Stimulated activated CD8-positive, alpha-beta memory T cell treated with anti-CD3 and anti-CD28 coated beads, Interleukin-12 subunit alpha, Interleukin-12 subunit beta, amount 100 ng/mL, for 24 hours (primary cell): ENCODE data around the gene IGFBP6.

Experiments
- DNase-seq: peaks from one replicate; pipeline ENCODE4 v3.0.0-alpha.2; 2020; ENCODE audit errors: extremely low read depth

Gene IGFBP6

DNA sequence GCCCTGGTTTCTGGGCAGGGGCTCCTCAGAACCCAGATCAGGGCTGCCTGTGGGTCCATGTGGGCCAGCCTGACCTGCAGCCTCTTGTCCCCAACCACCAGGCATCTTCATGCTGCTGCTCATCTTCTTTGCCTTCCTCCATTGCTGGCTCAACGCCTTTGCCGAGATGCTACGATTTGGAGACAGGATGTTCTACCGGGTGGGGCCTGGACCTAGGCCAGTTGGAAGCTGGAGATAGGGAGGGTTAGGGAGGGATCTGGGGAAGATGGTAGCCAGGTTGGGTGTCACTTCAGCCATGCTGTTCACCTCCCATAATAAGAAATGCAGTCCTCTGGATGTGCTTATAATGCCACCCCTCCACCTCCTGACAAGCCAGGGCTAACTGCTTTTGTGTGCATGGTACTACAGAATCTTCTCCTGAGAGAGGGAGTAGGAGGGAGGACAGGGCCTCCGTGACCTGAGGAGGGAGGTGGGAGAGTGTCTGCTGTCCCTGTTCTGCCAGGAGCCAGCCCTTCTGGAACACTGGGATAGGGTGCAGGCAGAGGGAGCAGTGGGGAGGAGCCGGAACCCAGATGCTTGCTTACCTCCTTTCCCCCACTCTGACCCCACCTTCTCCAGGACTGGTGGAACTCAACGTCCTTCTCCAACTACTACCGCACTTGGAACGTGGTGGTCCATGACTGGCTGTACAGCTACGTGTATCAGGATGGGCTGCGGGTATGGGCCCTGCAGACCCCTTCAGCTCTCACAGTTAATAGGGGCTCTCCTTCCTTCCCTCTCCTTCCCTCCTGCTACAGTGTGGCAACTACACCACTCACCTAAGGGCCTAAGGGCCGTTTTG is 23.4 kb downstream of the IGFBP6 start:
- DNase-seq: no peak

DNA sequence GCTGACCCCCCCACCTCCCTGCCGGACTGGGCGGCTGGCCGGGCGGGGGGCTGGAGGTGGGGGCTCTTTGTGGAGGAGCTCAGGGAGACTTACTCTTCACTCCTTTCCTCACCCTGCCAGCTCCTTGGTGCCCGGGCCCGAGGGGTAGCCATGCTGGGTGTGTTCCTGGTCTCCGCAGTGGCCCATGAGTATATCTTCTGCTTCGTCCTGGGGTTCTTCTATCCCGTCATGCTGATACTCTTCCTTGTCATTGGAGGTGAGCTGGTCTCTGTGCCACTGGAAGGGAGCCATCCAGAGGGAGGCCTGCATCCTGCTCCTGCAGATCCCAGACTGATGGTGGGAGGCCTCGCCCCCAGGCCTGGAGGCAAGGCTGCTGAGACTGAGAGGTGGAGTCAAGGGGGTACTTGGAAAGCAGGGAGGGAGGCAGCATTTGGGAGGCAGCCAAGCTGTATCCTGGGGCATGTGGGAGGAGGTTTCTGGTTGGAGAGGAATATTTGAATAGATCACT is 25.5 kb downstream of the IGFBP6 start:
- no peak for DNase-seq

DNA sequence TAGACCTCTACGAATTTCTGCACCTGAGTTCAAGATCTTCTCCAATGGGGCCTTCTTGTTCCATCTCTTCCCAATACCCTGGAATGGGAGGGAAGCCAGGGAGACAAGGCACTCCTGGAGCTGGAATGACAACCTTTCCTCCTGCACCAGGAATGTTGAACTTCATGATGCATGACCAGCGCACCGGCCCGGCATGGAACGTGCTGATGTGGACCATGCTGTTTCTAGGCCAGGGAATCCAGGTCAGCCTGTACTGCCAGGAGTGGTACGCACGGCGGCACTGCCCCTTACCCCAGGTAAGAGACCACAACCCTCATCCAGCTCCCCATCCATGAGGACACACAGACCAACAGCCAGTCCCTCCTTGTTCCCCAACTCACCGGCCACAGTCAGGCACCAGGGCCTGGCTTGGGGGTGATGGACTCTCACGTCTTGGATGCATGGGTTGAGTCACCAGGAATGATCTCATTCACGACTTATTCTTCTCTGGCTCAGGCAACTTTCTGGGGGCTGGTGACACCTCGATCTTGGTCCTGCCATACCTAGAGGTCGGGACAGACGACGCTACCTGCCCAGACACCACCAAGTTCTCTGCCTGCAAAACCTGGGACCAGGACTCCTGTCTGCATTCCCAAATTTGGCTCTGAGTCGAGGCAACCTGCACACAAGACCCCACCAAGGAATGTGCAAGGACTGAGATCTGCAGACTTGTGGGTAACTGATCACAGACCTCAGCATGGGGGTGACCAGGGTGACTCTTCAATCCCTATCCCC is 26.3 kb downstream of the IGFBP6 start:
- DNase-seq: no peak

- DNase-seq: no peak
Observed at GRCh38 chr12:53124352-53124723, 26.9 kb downstream of the IGFBP6 start.

DNA sequence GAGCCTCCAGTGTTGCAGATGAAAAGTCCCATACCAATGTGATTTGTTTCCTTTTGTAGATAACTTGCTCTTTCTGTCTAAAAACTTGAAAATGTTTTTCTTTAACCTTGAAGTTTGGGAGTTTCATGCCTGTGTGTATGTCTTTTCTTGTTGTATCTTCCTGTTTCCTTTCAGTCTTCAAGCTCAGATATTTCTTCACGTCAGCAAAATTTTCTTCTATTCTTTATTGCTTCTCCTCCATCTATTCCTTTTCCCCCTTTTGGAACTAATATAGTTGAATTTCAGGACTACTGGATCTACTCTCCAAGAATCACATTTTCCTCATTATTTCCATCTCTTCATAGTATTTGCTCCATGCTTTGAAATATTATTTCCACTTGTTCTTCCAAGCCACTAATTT is 29.7 kb downstream of the IGFBP6 start:
- no peak for DNase-seq

DNA sequence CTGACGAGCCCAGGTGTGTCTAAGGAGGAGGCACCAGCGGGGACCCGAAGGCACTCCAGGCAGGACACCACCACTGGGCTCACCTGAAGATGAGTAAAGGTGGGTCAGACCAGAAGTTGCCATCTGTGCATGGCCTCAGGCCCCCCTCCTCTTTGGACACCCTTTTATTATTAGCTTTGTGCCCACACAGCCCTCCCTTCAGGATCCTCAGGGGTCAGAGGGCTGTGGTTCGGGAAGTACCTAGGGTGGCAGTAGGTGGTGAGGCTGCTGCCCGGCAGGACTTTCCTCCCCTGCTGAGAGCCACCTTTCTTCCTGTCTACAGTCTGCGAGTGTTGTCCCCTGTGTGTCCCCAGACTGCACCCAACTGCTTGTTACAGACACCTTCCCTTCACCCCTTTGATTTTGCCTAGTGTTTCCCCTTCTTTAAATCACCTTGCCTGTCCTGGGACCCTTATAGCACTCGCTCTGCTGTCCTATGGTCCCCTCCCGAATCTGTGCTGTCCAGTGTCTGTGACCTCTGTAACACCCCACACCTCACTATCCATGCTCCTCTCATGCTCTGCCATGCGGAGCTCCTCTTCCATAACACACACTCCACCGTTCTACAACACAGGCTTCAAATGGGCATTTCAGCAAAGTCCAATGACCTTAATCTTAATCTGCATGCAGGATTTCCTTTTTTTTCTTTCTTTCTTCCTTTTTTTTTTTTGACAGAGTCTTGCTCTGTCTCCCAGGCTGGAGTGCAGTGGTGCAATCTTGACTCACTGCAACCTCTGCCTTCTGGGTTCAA is 31.5 kb downstream of the IGFBP6 start:
- no peak for DNase-seq

GRCh38 chr12:53131844-53132243 is 34.4 kb downstream of the IGFBP6 start:
- no peak for DNase-seq

GRCh38 chr12:53133722-53134121 is 36.3 kb downstream of the IGFBP6 start:
- DNase-seq: no peak

DNA sequence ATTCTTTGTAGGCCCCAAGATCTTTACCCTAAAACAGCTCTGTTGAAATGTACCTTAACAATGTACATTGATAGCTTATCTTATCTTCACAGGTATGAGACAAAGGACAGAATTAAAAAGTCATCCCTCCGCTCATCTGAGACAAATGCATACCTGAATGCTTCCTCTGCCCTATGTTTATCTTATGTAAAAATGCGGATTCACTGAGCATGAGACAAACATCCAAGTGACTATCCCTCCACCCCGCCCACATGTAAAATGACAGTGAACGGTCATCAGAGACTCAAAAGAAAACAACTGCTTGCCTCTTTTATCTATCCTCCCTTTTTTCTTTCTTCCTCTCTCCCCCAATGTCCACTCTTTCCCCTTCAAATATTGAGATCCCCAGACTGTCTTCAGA is 45.9 kb downstream of the IGFBP6 start:
- no peak for DNase-seq

DNA sequence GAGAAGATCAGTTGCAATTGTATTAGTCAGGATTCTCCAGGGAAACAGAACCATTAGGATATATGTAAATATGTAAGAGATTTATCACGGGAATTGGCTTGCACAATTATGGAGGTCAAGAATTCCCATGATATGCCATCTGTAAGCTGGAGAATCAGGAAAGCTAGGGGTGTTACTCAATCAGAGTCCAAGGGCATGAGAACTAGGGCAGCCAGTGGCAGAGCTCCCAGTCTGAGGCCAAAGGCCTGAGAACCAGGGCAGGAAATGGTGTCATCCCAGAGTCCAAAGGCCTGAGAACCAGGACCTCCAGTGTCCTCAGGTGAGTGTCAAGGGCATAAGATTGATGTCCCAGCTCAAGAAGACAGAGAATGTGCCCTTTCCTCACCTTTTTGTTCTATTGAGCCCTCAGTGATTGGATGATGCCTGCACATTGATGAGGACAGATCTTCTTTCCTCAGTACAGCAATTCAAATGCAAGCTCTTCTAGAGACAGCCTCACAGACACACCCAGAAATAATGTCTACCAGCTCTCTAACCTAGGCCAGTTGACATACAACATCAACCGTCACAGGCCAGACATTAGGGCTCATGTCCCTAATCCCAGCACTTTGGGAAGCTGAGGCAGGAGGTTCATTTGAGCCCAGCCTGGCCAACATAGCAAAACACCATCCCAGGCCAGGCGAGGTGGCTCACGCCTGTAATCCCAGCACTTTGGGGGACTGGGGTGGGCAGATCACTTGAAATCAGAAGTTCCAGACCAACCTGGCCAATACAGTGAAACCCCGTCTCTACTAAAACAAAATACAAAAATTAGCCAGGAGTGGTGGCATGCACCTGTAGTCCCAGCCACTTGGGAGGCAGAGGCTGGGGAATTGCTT is 48.2 kb downstream of the IGFBP6 start:
- DNase-seq: no peak

DNA sequence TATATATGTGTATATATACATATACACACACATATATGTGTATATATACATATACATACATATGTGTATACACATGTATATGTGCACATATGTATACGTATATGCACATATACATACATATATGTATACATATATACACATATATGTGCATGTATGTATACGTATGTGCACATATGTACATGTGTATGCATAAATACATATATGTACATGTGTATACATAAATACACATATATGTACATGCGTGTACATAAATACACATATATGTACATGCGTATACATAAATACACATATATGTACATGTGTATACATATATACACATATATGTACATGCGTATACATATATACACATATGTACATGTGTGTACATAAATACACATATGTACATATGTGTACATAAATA is 49.7 kb downstream of the IGFBP6 start:
- no peak for DNase-seq

DNA sequence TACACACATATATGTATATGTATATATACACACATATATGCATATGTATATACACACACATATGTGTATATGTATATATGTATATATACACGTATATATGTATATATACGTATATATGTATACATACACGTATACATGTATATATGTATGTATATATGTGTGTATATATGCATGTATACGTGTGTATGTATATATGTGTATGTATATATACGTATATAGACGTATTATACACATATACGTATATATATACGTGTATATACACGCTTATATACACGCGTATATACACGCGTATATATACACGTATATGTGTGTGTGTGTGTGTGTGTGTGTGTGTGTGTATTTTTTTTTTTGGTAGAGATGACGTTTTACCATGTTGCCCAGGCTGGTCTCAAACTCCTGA is 50.2 kb downstream of the IGFBP6 start:
- DNase-seq: no peak

DNA sequence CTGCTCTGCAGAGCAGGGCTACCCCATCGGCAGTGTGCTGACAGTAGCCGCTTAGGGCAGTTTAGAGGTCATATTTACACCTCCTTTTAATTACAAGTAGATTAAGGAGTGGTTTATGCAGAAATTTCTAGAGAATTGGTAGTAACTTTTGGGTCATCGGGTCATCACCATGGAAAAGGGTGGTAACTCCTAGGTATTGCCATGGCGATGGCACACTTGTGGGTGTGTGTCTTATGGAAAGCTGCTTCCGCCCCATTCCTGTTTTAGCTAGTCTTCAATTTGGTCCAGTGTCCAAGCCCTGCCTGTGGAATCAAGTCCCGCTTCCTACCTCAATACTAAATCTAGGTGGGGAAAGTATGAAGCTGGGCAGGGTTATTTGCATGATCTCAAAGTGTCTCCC is 53.6 kb downstream of the IGFBP6 start:
- no peak for DNase-seq
